HG02610 (cell line): Measurements from ENCODE around the gene ZBTB20.
"Not testable (repeated sequence)": the region's sequence is repeated elsewhere in the genome, so short reads cannot be mapped to it uniquely, and the experiment has no call there.

Experiments used
- ATAC-seq: cut with Tn5 transposase; IDR thresholded peaks from one replicate; pipeline ENCODE4 v1.9.1; 2021; ENCODE audit warnings: mild to moderate bottlenecking, moderate library complexity; ENCODE audit not compliant: unreplicated experiment

Gene ZBTB20

GRCh38 chr3:114847564-114847963, 299.5 kb downstream of the ZBTB20 start:
- no peak for ATAC-seq

- no peak for ATAC-seq
These were observed 300.3 kb downstream of the ZBTB20 start for GRCh38 chr3:114846779-114847178.

- ATAC-seq = no peak
These were observed 300.8 kb downstream of the ZBTB20 start for GRCh38 chr3:114846252-114846651.

GRCh38 chr3:114841515-114841914, 305.6 kb downstream of the ZBTB20 start:
- no peak for ATAC-seq

GRCh38 chr3:114839476-114839875, 307.6 kb downstream of the ZBTB20 start:
- no peak for ATAC-seq

GRCh38 chr3:114838025-114838424, 309.1 kb downstream of the ZBTB20 start:
- ATAC-seq = no peak

GRCh38 chr3:114834175-114834940, 312.7 kb downstream of the ZBTB20 start:
- ATAC-seq = no peak

- ATAC-seq = no peak
These were observed 315.2 kb downstream of the ZBTB20 start for GRCh38 chr3:114831861-114832260.

GRCh38 chr3:114830652-114831051, 316.4 kb downstream of the ZBTB20 start:
- ATAC-seq = no peak

GRCh38 chr3:114829783-114830182, 317.3 kb downstream of the ZBTB20 start:
- ATAC-seq = no peak

- ATAC-seq = peak; percentile 63
These were observed 319.6 kb downstream of the ZBTB20 start for GRCh38 chr3:114827495-114827894.

- no peak for ATAC-seq
These were observed 323.1 kb downstream of the ZBTB20 start for GRCh38 chr3:114824014-114824413.

GRCh38 chr3:114823061-114823460, 324.0 kb downstream of the ZBTB20 start:
- no peak for ATAC-seq

GRCh38 chr3:114816052-114816451, 331.0 kb downstream of the ZBTB20 start:
- ATAC-seq = no peak

GRCh38 chr3:114812541-114813238, 334.4 kb downstream of the ZBTB20 start:
- not testable (repeated sequence) for ATAC-seq

- ATAC-seq = peak; percentile 100
These were observed 337.2 kb downstream of the ZBTB20 start for GRCh38 chr3:114809668-114810413.

GRCh38 chr3:114804099-114804498, 343.0 kb downstream of the ZBTB20 start:
- ATAC-seq = peak; percentile 58

- no peak for ATAC-seq
These were observed 343.9 kb downstream of the ZBTB20 start for GRCh38 chr3:114803042-114803695.

GRCh38 chr3:114800272-114801031, 346.6 kb downstream of the ZBTB20 start:
- ATAC-seq = no peak

- ATAC-seq = no peak
These were observed 347.3 kb downstream of the ZBTB20 start for GRCh38 chr3:114799816-114800215.
